NCI-H748 (cell line): Measurements from ENCODE around the gene HDAC4.
"Not testable (repeated sequence)": the region's sequence is repeated elsewhere in the genome, so short reads cannot be mapped to it uniquely, and the experiment has no call there.

Experiments
- DNase-seq: peaks from one replicate; lab custom pipeline; 2025; ENCODE audit not compliant: unreplicated experiment; lab: John Stamatoyannopoulos, UW

HDAC4 gene

DNA sequence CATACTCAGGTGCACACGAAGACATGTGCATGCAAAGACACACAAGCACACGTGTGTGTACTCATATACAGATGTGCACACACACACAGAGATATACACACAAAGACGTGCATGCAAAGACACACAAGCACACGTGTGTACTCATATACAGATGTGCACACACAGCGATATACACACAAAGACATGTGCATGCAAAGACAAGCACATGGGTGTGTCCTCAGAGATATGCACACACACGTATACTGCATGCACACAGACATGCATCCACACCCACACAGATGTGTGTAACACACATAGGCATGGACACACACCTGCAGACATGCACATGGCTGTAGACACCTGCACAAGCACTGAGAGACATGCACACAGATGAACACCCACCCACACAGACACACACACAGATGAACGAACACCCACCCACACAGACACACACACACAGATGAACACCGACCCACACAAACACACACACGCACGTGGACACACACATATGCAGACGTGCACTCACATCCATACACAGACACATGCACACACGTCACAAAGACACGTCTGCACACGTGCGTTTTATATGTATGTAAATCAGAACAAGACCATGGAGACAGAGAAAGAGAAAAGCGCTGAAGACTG is 321.0 kb downstream of the HDAC4 start:
- no peak for DNase-seq

DNA sequence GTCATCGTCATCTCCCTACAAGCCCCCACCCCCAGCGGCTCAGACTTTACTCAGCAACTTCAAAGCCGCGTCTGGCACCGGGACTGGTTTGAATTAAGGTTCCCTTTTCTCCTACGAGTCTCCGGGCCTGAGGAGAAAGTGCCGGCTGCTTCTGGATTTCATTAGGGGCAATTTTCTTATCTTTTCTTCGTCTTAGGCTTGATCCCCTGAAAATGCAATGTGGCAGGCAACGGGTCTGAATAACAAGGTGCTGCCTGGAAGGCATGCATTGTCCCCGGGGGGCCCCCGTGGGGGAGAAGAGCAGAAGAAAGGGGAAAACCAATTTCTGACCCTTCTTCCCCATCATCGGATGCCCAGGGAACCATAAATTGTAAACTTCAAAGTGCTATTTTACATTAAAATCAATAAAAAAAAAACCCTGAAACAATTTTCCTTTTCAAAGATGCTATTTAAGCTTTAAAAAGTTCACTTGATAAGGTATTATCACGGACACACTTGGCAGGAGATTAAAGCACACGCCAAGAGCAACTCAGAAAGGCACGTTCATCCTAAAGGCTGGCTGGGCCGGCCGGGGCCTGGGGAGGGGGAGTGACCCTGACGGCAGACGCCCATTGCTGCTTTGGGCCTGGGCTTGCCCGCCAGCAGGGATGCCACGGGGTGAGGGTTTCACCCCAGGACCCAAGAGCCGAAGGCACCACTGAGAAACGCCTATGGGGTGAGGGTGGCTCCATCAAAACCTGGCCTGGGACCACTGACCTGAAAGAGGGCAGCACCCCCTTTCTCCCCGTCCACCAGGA is 322.5 kb downstream of the HDAC4 start:
- no peak for DNase-seq

DNA sequence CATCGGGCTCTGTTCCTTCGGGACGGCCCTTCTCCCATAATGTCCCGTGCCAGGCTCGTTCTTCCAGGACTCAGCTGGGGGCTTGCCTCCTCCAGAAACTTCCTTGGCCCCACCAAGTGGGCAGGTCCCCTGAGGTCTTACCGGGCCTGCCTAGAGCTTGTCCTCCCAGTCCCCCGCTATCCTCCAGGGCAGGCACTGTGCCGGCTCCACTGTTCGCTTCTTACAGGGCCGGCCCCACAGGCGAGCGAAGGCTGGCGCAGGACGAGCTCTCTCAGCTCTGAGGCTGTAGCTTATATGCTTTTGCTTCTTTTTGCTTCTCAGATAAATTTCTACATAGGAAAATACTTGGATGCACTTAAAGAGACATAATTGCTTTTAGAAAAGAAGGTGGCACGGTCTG is 323.6 kb downstream of the HDAC4 start:
- DNase-seq: no peak

DNA sequence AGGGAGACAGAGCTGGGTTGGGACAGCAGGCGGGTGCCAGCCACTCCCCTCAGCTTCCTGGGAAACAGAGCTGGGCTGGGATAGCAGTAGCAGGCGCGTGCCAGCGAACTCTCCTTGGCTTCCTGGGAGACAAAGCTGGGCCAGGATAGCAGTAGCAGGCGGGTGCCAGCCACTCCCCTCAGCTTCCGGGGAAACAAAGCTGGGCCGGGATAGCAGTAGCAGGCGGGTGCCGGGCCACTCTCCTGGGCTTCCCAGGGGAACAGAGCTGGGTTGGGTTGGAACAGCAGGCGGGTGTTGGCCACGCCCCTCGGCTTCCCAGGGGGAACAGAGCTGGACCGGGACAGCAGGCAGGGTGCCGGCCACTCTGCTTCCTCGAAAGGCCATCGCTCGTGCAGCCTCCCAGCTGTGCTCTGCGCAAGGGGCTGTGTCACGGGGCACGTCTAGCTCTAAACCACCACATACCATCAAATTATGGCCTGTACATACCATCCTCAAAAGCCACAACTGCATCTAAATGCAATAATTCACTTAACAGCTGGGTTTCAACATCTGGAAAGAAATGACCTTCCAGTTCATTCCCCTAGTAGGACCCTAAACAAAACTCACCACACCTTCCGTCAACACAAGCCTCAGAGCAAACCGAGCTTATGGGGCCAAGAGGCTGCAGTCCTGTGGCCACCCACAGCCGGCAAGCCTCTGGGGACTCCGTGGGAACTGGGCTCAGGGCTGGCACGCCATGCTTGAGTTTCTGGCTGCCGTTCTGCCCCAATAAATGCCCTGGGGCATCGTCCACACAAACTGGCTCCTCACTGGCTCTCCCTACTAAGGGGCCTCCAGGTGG is 324.7 kb downstream of the HDAC4 start:
- DNase-seq: no peak

GRCh38 chr2:239073745-239074530 is 326.9 kb downstream of the HDAC4 start:
- DNase-seq: no peak

DNA sequence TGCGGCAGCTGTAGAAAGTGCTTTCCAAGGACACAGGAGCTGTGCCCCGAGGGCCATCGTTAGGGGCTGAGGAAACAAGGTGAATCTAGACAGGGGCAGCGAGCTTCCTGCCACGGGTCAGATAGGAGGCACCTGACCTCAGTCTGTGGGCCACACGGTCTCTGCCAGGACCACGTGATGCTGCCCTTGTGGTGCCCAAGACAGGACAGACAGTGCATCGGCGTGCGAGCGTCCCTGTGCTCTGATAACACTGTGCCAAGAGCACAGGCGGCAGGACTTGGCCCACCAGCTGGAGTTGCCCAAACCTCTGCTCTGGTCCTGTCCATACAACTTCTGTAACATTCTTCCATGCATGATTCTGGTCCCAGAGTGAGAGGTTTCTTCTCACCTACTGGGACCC is 327.6 kb downstream of the HDAC4 start:
- no peak for DNase-seq

DNA sequence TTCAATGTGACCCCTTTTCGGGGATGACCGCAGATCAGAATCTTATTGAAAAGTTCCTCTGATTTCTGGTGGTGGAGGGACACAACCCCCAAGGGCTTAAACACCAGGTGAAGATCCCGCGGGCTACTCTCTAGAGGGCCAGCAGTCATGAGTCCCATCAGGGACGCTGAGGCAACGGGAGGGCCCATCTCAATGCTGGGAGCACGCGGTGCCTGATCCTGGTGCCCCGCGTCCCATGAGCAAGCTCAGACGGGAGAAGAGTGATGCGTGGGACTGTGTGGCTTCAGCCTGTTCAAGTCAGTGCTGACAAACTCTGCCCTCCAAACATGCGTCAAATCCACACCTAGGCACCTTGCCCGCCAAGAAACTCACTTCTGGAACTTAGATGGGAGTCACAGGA is 328.0 kb downstream of the HDAC4 start:
- no peak for DNase-seq

GRCh38 chr2:239070466-239070865 is 330.4 kb downstream of the HDAC4 start:
- DNase-seq: no peak

DNA sequence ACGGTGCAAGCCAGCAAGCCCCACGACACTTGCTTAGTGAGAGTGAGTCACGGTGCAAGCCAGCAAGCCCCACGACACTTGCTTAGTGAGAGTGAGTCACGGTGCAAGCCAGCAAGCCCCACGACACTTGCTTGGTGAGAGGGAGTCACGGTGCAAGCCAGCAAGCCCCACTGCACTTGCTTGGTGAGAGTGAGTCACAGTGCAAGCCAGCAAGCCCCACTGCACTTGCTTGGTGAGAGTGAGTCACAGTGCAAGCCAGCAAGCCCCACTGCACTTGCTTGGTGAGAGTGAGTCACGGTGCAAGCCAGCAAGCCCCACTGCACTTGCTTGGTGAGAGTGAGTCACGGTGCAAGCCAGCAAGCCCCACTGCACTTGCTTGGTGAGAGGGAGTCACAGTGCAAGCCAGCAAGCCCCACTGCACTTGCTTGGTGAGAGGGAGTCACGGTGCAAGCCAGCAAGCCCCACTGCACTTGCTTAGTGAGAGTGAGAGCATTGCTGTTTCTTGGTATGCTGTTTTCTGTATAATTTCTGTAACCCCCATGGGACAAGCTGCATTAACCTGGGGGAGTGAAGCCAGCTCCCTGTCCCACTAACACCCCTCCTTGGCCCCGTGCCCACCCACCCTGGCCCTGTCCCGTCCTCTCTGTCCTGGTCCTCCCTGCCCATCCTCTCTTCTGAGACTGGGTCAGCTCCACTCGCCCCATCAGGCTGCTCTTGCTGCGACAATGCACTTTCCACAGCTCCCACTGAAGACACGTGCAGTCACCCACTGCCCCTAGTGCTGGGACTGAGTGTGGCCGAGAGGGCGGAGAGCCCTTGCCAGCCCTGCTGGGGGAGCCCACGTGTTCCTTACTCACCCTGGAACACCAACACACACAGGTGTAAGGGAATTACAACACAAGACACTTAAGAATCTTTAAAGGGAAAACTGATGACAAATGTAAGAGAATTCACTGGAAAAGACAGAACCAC is 331.2 kb downstream of the HDAC4 start:
- not testable (repeated sequence) for DNase-seq

GRCh38 chr2:239068411-239068810 is 332.4 kb downstream of the HDAC4 start:
- no peak for DNase-seq

- no peak for DNase-seq
These were observed 333.5 kb downstream of the HDAC4 start for GRCh38 chr2:239067196-239067865.

GRCh38 chr2:239066597-239066996 is 334.2 kb downstream of the HDAC4 start:
- DNase-seq: no peak

- no peak for DNase-seq
These were observed 334.9 kb downstream of the HDAC4 start for GRCh38 chr2:239065962-239066361.

DNA sequence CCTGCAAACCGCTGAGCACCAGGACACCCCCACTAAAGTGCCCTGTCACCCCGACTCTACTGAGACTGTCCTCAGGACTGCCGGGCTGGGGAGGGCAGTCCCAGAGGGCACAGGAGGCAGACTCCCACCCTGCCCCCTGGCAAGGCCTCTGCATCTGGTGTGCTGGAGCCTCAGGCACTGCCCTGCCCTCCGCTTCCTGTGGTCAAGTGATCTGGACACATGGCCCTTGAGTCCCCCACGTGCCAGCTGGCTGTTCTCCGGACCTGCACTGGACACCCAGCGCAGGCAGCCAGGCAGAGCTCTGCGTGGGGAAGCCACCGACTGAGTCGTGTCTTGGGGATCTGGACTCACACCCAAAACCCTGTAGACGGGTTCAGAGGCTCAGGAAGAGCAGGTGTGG is 335.3 kb downstream of the HDAC4 start:
- no peak for DNase-seq

DNA sequence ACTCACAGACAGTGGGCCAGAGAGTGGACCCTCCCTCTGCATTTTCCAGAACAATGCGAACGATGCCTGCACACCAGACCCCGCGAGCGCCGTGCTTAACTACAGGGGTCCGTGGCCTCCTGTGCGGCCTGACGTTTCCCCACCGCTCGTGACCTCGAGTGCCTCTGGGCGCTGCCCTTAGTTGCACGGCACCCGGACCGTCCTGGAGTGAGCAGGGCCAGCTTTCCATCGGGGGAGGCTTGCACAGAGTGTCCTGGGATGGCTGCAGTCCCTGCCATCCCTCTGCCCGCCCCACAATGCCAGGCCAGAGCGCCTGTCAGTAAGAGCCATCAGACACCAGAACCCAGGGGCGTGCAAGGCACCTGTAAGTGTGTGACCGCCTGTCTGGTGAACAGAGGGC is 335.9 kb downstream of the HDAC4 start:
- no peak for DNase-seq

DNA sequence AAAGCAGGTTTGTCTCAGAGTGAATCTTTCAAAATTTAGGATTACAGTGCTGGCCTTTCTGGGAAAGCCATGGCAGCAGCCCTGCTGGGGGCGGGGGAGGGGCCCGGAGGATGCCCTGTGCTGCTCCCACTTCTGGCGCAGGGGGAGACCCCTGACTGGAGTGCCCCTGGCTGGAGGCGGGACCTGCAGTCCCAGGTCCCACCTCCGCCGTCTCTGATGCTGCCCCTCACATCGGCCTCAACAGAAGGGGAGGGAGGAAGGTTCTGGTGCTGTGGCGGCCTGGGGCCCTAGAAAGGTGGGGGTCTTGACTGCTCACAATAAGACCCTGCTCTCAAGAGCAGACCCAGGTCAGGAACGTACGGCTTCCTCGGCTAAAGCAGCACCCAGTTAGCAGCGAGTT is 336.6 kb downstream of the HDAC4 start:
- no peak for DNase-seq

GRCh38 chr2:239062743-239063142 is 338.1 kb downstream of the HDAC4 start:
- DNase-seq: no peak

DNA sequence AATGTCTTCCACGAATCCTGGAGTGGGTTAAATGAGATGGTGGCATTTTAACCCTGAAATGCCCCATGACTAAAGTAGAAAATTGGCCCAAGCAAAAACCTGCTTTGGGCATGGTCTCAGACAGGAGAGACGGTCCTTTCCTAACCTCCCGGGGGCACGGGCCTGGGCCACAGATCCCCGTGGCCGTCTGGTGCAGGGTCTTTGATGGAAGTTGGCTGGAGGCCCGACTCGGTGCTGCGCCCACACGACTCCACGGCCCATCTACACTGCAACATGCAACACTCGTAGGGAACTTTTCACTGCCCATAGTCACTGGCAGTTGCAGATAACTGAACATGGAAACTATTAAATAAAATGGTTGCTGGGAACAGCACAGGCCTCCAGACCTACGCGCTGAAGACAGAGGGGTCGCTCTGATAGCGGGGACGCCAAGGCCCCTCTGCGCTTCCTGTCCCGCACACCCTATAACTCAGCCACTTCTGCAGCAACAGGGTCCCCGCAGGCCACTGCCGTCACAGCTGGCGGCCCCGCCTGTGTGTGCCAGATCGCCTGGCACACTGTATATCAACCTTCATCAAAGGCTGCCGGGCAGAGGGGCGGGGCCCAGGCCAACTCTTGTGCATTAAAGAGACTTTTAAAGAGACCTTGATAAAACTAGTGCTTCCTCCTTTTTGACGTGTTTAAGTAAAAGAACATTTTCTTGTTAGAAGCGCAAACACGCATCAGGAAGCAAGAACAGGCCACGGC is 338.8 kb downstream of the HDAC4 start:
- DNase-seq: no peak
